ENCODE measurements around the gene PAFAH1B2.
"Not testable (repeated sequence)": the region's sequence is repeated elsewhere in the genome, so short reads cannot be mapped to it uniquely, and the experiment has no call there.

PAFAH1B2 gene

DNA sequence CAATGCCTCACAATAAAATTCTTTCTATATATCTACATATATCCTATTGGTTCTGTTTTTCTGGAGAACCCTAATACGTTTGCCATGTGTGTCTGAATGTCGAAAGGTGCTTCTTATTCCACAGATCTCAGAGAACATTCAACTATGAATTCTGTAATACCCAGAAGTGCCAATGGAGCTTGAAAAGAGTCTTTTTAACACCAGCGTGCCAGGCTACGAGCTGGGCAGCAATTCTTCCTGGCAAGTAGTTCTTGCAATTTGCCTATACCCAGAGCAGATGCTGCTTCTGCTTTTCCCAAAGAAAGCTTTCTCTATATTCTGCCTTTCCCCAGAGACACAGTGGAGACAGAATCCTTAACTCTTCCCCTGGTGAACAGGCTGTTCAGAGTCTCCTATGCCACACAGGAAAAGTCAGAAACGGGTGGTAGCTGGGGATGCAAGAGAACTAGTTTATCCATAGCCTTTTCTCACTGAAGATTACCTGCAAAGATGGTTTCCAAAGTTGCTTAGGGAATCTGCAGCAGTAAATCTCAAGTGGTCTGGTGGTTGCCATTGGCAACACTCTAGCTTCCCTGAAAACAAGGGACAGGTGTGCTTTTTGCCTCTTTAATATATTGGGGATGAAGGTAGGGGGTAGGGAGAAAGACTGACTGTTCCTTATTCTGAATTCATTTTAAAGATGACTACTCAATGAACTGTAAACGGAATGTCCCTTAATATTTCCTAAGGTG is 16.8 kb upstream of the PAFAH1B2 start:
- DNase-seq, result no peak

GRCh38 chr11:117128289-117128688 is 15.8 kb upstream of the PAFAH1B2 start:
- no peak for DNase-seq

- DNase-seq, result not testable (repeated sequence)
Measured at GRCh38 chr11:117130396-117130795, 13.7 kb upstream of the PAFAH1B2 start.

GRCh38 chr11:117130879-117131278 is 13.2 kb upstream of the PAFAH1B2 start:
- no peak for DNase-seq

GRCh38 chr11:117134431-117134830 is 9.7 kb upstream of the PAFAH1B2 start:
- no peak for DNase-seq

DNA sequence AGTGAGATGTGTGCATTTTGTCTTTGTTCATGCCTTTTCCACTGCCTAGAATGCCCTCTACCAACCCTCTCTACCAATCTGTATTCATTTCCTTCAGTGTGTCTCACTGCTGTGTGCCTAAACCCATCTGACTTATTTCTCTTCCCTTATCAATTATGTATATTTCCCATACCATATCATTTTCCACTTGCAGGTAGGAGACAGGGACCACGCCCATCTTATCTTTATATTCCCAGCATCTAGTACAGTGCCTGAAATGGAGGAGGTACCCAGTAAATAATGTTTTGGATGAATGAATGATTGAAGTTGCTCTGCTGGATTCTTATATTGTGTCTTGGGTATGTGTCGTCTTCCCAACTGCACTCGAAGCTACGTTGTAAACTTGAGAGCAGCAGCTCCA is 9.1 kb upstream of the PAFAH1B2 start:
- not testable (repeated sequence) for DNase-seq

- not testable (repeated sequence) for DNase-seq
Measured at GRCh38 chr11:117137223-117138086, 6.6 kb upstream of the PAFAH1B2 start.

DNA sequence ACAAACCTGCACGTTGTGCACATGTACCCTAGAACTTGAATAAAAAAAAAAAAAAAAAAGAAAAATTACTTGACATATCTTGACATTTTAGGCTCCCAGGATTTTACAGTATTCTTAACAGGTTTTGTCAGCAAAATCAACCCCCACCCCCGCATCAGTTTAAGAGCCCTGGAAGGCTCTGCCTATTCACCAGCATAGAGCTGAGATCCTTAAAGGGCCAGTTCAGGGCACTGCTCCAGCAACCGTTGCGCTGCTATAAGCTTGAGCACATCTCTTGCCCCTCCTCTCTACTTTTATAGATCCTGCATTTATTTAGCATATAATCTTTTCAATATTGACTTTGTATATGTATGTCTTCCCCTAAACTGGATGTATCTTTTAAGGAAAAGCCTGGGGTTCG is 697 bp upstream of the PAFAH1B2 start:
- peak; percentile 50 for DNase-seq

- peak; percentile 60 for DNase-seq
Measured at GRCh38 chr11:117144477-117145392, 648 bp downstream of the PAFAH1B2 start.

GRCh38 chr11:117145393-117145761 is 1.3 kb downstream of the PAFAH1B2 start:
- peak; percentile 53 for DNase-seq

- peak; percentile 45 for DNase-seq
Measured at GRCh38 chr11:117146521-117146920, 2.4 kb downstream of the PAFAH1B2 start.

DNA sequence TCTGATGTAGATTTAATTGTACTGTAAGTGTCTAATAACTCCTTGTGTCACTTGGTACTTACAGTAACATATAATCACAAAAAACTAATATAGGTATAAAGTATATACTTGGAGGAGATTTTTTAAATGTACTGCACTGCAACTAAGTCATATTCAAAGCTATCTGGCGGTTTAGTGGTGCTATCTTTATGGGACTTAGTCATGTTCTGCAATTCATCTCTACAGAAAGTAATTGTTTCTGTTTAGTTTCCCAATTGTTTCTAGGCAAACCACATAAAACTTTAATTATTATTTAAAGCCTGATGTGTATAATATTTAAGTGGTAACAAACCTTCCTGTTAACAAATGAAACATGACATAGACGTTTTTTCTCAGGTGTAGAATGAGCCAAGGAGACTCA is 8.0 kb downstream of the PAFAH1B2 start:
- no peak for DNase-seq

DNA sequence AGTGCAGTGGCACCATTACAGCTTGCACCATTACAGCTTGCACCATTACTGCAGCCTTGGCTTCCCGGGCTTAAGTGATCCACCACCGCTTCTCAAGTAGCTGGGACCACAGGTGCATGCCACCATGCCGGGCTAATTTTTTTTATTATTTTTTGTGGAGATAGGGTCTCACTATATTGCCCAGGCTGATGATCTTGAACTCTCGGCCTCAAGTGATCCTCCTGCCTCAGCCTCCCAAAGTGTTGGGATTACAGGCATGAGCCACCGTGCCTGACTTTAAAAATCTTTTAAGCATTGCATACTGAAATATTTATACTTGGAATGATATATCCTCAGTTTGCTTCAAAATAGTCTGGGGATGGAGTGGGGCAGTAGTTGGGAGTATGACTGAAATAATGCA is 10.4 kb downstream of the PAFAH1B2 start:
- no peak for DNase-seq

GRCh38 chr11:117157507-117157906 is 13.4 kb downstream of the PAFAH1B2 start:
- no peak for DNase-seq

- DNase-seq, result no peak
Measured at GRCh38 chr11:117159892-117160291, 15.8 kb downstream of the PAFAH1B2 start.

DNA sequence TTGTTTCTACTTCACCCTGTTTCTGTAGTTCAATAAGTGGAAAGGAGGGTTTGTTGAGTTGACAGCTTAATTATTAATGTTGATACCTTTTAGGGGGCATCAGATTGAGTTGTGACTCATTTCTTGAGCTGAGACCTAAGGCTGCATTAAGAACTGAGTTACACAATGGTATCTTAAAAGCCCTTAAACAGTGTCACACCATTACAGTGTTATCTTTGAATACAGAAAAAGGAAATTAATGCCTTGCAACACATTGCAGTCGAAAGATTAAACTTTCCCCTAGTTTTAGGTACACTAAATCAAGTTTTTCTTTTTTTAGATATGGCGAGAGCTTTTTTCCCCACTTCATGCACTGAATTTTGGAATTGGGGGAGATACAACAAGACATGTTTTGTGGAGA is 16.7 kb downstream of the PAFAH1B2 start:
- no peak for DNase-seq

DNA sequence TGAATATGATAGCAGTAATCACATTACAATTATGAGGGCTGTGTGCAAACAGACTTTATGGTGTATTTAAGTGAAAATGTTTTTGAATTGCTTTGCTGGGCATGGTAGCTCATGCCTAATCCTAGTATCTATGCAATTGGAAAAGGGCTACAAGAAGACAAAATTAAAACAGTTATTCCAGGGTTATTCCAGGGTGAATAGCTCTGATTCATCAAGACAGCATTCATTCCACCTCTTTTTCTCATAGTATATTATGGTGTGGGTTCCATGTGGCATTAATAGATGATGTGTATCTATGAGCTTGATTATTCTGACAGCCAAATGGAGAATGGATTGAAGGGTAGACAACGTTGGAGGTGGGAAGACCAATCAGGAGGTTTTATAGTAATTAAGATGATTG is 22.4 kb downstream of the PAFAH1B2 start:
- no peak for DNase-seq

DNA sequence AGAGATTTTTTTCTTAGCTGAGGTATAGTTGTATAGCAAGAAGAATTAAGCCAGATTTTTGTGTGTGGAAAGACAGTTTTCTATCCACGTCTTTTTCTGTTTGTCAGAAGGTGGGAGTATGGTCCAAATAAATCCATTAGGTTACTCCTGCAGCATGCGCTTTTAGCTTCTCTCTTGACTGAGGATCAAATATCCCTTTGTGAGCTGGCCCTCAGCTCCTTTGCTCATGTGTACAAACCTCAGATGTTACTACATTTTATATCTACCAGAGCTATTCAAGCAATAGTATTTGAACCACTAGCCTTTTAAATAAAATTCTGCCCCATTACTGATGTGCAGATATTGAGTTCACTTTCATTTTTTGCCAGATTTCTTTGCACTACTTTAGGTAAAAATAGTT is 25.6 kb downstream of the PAFAH1B2 start:
- no peak for DNase-seq

DNA sequence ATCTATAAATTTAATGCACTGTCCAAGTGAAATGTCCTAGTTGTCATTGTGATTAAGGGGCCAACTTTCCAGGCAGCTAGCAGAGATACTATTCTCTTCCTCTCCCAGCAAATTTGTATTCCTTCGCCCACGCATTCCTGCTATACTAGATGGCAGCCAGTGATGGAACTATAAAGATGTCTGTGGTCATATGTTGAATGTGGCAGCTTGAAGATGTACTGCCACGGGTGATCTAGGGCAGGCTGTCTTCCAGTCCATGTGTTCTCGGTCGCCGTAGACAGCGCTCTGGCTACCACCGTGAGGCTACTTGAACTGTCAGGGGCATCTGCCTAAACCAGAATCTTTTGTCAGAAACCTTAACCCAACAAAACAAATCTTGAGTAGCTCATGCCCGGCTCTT is 26.1 kb downstream of the PAFAH1B2 start:
- DNase-seq, result no peak

DNA sequence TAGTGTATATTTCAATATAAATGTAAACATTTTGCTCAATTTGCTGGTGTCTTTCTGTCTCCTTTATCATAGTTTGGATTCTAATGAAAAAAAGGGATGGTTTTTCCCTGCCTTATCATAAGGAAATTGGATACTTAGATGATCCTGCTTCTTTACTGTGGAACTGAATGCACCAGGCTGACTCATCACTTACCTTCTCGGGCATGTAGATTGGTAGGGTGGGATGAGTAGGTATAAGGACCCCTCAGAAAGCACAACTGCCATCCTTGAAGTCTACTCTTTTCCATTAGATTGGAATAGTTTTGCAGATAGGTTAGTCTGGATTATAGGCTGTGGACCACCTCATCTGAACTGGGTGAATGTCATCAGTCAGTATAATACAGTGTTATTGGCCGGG is 26.9 kb downstream of the PAFAH1B2 start:
- no peak for DNase-seq

GRCh38 chr11:117171404-117172061 is 27.4 kb downstream of the PAFAH1B2 start:
- DNase-seq, result no peak

DNA sequence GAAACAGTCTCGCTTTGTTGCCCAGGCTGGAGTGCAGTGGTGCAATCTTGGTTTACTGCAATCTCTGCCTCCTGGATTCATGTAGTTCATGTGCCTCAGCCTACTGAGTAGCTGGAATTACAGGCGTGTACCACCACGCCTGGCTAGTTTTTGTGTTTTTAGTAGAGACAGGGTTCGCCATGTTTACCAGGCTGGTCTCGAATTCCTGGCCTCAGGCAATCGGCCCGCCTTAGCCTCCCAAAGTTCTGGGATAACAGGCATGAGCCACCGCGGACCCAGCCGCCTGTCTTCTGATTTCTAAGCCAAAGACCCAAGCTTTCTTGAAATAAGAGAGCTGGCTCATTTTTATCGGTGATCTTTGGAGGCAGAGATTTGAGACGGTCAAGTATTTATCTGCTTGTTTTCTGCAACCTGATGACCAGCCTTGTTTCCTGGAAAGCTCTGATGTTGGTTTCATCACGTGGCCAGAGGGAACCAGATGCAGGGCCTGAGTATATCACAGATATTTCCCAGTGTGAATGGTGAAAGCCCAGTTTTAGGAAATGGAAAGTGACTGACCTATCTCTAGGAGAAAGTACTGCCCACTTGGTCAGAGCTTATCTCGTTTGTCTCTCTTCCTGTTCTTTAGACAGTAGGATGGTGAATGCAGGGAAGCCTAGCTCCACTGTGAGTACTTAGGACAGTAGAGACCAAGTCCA is 28.8 kb downstream of the PAFAH1B2 start:
- no peak for DNase-seq
